MM.1S (cell line): Measurements from ENCODE around the gene DEXI.

Experiments
- EZH2phosphoT487 ChIP-seq: fragments of 300-600 bp; sonication (generic); IDR thresholded peaks from 2 replicates; pipeline ENCODE4 v1.6.1; 2018; ENCODE audit warnings: antibody characterized with exemption, low read length
- TF ChIP-seq, protein P1 (sequence below): fragments of 300-600 bp; sonication (generic); IDR thresholded peaks from 2 replicates; pipeline ENCODE4 v1.5.1; 2016; ENCODE audit warnings: antibody characterized with exemption, low read length, mixed read lengths

DNA sequence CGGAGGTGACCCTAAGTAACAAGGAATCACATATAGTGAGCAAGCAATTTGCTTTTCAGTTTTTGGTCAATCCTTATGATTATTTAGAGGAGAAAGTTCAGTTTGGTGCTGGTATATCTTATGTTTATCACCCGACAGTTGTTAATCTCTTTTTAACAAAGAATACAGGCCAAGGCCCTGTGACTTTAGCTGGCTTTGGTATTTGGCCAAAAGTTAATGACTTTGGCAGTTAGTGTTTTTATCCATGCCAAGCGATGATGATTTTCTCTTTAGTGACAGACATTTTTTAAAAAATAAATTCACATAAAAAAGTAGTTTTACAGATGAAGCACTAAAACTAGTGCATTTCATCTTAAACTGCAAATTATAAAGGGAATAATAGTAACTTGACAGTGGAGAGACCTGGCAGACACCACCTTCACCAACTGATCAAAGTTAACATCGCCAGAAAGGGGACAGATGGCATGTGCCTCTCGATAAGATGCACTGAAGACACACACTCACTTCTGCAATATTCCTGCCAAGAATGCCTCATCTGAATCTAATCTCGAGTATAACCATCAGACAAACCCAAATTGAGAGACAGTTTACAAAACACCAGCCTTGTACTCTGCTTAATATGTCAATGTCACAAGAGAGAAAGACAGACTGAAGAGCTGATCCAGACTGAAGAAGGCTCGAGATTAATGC, 6.9 kb downstream of the DEXI start:
- TF ChIP-seq, protein P1, sequence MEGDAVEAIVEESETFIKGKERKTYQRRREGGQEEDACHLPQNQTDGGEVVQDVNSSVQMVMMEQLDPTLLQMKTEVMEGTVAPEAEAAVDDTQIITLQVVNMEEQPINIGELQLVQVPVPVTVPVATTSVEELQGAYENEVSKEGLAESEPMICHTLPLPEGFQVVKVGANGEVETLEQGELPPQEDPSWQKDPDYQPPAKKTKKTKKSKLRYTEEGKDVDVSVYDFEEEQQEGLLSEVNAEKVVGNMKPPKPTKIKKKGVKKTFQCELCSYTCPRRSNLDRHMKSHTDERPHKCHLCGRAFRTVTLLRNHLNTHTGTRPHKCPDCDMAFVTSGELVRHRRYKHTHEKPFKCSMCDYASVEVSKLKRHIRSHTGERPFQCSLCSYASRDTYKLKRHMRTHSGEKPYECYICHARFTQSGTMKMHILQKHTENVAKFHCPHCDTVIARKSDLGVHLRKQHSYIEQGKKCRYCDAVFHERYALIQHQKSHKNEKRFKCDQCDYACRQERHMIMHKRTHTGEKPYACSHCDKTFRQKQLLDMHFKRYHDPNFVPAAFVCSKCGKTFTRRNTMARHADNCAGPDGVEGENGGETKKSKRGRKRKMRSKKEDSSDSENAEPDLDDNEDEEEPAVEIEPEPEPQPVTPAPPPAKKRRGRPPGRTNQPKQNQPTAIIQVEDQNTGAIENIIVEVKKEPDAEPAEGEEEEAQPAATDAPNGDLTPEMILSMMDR: no peak
- no peak for TF ChIP-seq EZH2phosphoT487
